ENCODE results near the gene UBR2. TPM values are rescaled to one million over a fixed set of nuclear protein-coding genes. Genes with fewer than 3 reads are reported as not detected.

UBR2 gene
- total RNA-seq, 5 donors from 2014 or later (not counting 1 experiment from before 2014, with no cell fraction given) = 41.1 to 47.6 (median 44.8) TPM

DNA sequence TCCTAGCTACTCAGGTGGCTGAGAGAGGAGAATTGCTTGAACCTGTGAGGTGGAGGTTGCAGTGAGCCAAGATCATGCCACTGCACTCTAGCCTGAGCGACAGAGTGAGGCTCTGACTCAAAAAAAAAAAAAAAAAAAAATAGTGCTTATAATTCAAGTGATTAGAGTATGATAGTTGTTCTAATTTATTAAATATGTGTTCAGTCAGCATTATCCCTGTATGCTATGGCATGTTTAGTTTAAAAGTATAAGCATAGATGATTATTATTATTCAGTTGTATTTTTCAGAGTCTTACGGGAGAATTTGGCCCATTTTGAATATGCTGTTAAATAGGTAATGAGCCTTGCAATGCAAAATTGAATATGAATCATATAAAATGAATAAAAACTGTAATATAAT, 64.8 kb downstream of the UBR2 start:
- ChIA-PET CTCF (interaction anchor here in 1 of 2 donors (0.7 kb wide), 1 partner anchor 231 kb away, joined by 4 read pairs; no protein-coding TSS in a partner anchor), POLR2A (interaction anchor here in 1 of 2 donors (0.7 kb wide), 1 partner anchor 132 kb away, joined by 10 read pairs; no protein-coding TSS in a partner anchor)
- no peaks in the 10 kb centered on the region for H3K4me1 ChIP-seq (ENCODE audit: control insufficient read depth in 1 of 2, extremely low read depth in 1 of 2, insufficient read depth in 2 of 2, low read length in 2 of 2)
- peaks cover 7 to 51% of the 10 kb centered on the region in 2 donors for H3K36me3 ChIP-seq (ENCODE audit: control insufficient read depth in 2 of 2, extremely low read depth in 1 of 2, insufficient read depth in 1 of 2, low read length in 1 of 2)
- Mint-ChIP-seq H3K27me3 (no peaks in the 10 kb centered on the region), H3K27ac (no peak overlapping the region), H3K4me3 (no peak overlapping the region), H3K4me1 (peaks cover 7 to 19% (median 19%) of the 10 kb centered on the region in 3 donors), H3K36me3 (peaks cover 37% of the 10 kb centered on the region), H3K9me3 (no peaks in the 10 kb centered on the region)
- 100% methylated on average over 1 of the region's 2 CpGs for WGBS (ENCODE audit: insufficient coverage)
- H3K4me3 ChIP-seq (ENCODE audit: control insufficient read depth in 1 of 2, extremely low read depth in 1 of 2, low read length in 1 of 2) = no peak overlapping the region
- ATAC-seq (replicated peaks in 1 of 4) (no peak), DNase-seq (no peak)
- H3K27me3 ChIP-seq (replicated peaks in 1 of 2; ENCODE audit: control insufficient read depth in 2 of 2, extremely low read depth in 1 of 2, insufficient read depth in 2 of 2, low read length in 1 of 2) = no peaks in the 10 kb centered on the region
- no peaks in the 10 kb centered on the region for H3K9me3 ChIP-seq
- no peak overlapping the region for H3K27ac ChIP-seq (ENCODE audit: low read length)

- CTCF ChIA-PET = interaction anchor here (0.6 to 0.9 kb wide), 2 partner anchors 55 to 425 kb away, joined by 3 read pairs; no protein-coding TSS in a partner anchor
Measured at GRCh38 chr6:42629845-42630244, 66.0 kb downstream of the UBR2 start.

GRCh38 chr6:42637681-42638080, 73.9 kb downstream of the UBR2 start:
- H3K9me3 Mint-ChIP-seq = no peaks in the 10 kb centered on the region
- no peak overlapping the region for H3K4me3 ChIP-seq (ENCODE audit: control insufficient read depth in 1 of 2, extremely low read depth in 1 of 2, low read length in 1 of 2)
- H3K27ac Mint-ChIP-seq = peak overlapping the region; percentile 40 to 50
- H3K4me3 Mint-ChIP-seq = no peak overlapping the region
- peaks cover 44% of the 10 kb centered on the region for H3K36me3 Mint-ChIP-seq
- no peak for ATAC-seq (replicated peaks in 1 of 4)
- H3K9me3 ChIP-seq = no peaks in the 10 kb centered on the region
- no peaks in the 10 kb centered on the region for H3K27me3 Mint-ChIP-seq
- H3K27ac ChIP-seq (ENCODE audit: low read length) = no peak overlapping the region
- DNase-seq = no peak
- CTCF ChIA-PET = interaction anchor here in 1 of 2 donors (0.7 kb wide), 1 partner anchor 12 kb away, joined by 3 read pairs; no protein-coding TSS in a partner anchor
- H3K27me3 ChIP-seq (replicated peaks in 1 of 2; ENCODE audit: control insufficient read depth in 2 of 2, extremely low read depth in 1 of 2, insufficient read depth in 2 of 2, low read length in 1 of 2) = no peaks in the 10 kb centered on the region
- H3K4me1 ChIP-seq (ENCODE audit: control insufficient read depth in 1 of 2, extremely low read depth in 1 of 2, insufficient read depth in 2 of 2, low read length in 2 of 2) = no peaks in the 10 kb centered on the region
- H3K36me3 ChIP-seq (ENCODE audit: control insufficient read depth in 2 of 2, extremely low read depth in 1 of 2, insufficient read depth in 1 of 2, low read length in 1 of 2) = peaks cover 0 to 77% of the 10 kb centered on the region in 2 donors
- peaks cover 5 to 20% (median 10%) of the 10 kb centered on the region in 3 donors for H3K4me1 Mint-ChIP-seq
- WGBS (ENCODE audit: insufficient coverage) = 50% methylated on average over 1 of the region's 3 CpGs
- POLR2A ChIA-PET = interaction anchor here in 1 of 2 donors (0.5 kb wide), 1 partner anchor 155 kb away, joined by 3 read pairs; no protein-coding TSS in a partner anchor

More at GRCh38 chr6:42629845-42630244, 66.0 kb downstream of the UBR2 start:
- Histone ChIP-seq H3K9me3 (no peaks in the 10 kb centered on the region), H3K27ac (ENCODE audit: low read length) (peak overlapping the region; percentile 44), H3K27me3 (replicated peaks in 1 of 2; ENCODE audit: control insufficient read depth in 2 of 2, extremely low read depth in 1 of 2, insufficient read depth in 2 of 2, low read length in 1 of 2) (no peaks in the 10 kb centered on the region), H3K36me3 (ENCODE audit: control insufficient read depth in 2 of 2, extremely low read depth in 1 of 2, insufficient read depth in 1 of 2, low read length in 1 of 2) (peaks cover 0 to 47% of the 10 kb centered on the region in 2 donors), H3K4me3 (ENCODE audit: control insufficient read depth in 1 of 2, extremely low read depth in 1 of 2, low read length in 1 of 2) (no peak overlapping the region), H3K4me1 (ENCODE audit: control insufficient read depth in 1 of 2, extremely low read depth in 1 of 2, insufficient read depth in 2 of 2, low read length in 2 of 2) (no peaks in the 10 kb centered on the region)
- peaks cover 29% of the 10 kb centered on the region for H3K36me3 Mint-ChIP-seq
- H3K27ac Mint-ChIP-seq = peak overlapping the region; percentile 80 to 81
- DNase-seq = no peak
- no peaks in the 10 kb centered on the region for H3K9me3 Mint-ChIP-seq
- H3K4me3 Mint-ChIP-seq = no peak overlapping the region
- POLR2A ChIA-PET = interaction anchor here (0.7 to 0.8 kb wide), 3 partner anchors 12 to 1249 kb away, joined by 3 to 8 read pairs (median 4); no protein-coding TSS in a partner anchor
- 80% methylated on average over 1 of the region's 5 CpGs for WGBS (ENCODE audit: insufficient coverage)
- peaks cover 0 to 16% (median 13%) of the 10 kb centered on the region in 3 donors for H3K4me1 Mint-ChIP-seq
- no peaks in the 10 kb centered on the region for H3K27me3 Mint-ChIP-seq
- no peak for ATAC-seq (replicated peaks in 1 of 4)

GRCh38 chr6:42642794-42643193, 79.0 kb downstream of the UBR2 start:
- Mint-ChIP-seq H3K9me3 (no peaks in the 10 kb centered on the region), H3K27me3 (no peaks in the 10 kb centered on the region), H3K27ac (peak overlapping the region in 1 of 2 donors; percentile 21), H3K4me1 (peaks cover 5 to 11% (median 6%) of the 10 kb centered on the region in 3 donors), H3K36me3 (peaks cover 52% of the 10 kb centered on the region), H3K4me3 (no peak overlapping the region)
- Histone ChIP-seq H3K36me3 (ENCODE audit: control insufficient read depth in 2 of 2, extremely low read depth in 1 of 2, insufficient read depth in 1 of 2, low read length in 1 of 2) (peaks cover 2 to 84% of the 10 kb centered on the region in 2 donors), H3K4me3 (ENCODE audit: control insufficient read depth in 1 of 2, extremely low read depth in 1 of 2, low read length in 1 of 2) (no peak overlapping the region), H3K27ac (ENCODE audit: low read length) (no peak overlapping the region), H3K27me3 (replicated peaks in 1 of 2; ENCODE audit: control insufficient read depth in 2 of 2, extremely low read depth in 1 of 2, insufficient read depth in 2 of 2, low read length in 1 of 2) (no peaks in the 10 kb centered on the region), H3K9me3 (no peaks in the 10 kb centered on the region), H3K4me1 (ENCODE audit: control insufficient read depth in 1 of 2, extremely low read depth in 1 of 2, insufficient read depth in 2 of 2, low read length in 2 of 2) (no peaks in the 10 kb centered on the region)
- ChIA-PET CTCF (no interaction called here), POLR2A (no interaction called here)
- ATAC-seq (replicated peaks in 1 of 4) (no peak), DNase-seq (no peak)
- WGBS (ENCODE audit: insufficient coverage) = 100% methylated on average over 3 of the region's 5 CpGs

DNA sequence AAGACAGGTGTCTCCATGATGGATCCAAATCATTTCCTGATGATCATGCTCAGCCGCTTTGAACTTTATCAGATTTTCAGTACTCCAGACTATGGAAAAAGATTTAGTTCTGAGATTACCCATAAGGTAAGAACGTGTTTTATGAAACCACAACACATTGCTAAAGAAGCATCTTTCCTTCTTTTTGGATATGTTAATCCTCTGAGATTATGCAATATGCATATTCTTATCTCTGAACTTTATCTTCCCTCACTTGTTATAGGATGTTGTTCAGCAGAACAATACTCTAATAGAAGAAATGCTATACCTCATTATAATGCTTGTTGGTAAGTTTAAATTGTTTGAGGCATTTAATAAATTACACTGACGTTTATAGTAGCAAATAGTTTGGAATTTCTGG, 80.4 kb downstream of the UBR2 start:
- Mint-ChIP-seq H3K27me3 (no peaks in the 10 kb centered on the region), H3K27ac (no peak overlapping the region), H3K4me1 (no peaks in the 10 kb centered on the region), H3K36me3 (peaks cover 47% of the 10 kb centered on the region), H3K9me3 (no peaks in the 10 kb centered on the region), H3K4me3 (no peak overlapping the region)
- ATAC-seq (replicated peaks in 1 of 4) = no peak
- no peaks in the 10 kb centered on the region for H3K4me1 ChIP-seq (ENCODE audit: control insufficient read depth in 1 of 2, extremely low read depth in 1 of 2, insufficient read depth in 2 of 2, low read length in 2 of 2)
- WGBS (ENCODE audit: insufficient coverage) = no CpG with 5 or more reads among the region's 3 CpGs
- ChIA-PET POLR2A (no interaction called here), CTCF (no interaction called here)
- H3K27me3 ChIP-seq (replicated peaks in 1 of 2; ENCODE audit: control insufficient read depth in 2 of 2, extremely low read depth in 1 of 2, insufficient read depth in 2 of 2, low read length in 1 of 2) = no peaks in the 10 kb centered on the region
- H3K9me3 ChIP-seq = no peaks in the 10 kb centered on the region
- DNase-seq = no peak
- H3K4me3 ChIP-seq (ENCODE audit: control insufficient read depth in 1 of 2, extremely low read depth in 1 of 2, low read length in 1 of 2) = no peak overlapping the region
- H3K36me3 ChIP-seq (ENCODE audit: control insufficient read depth in 2 of 2, extremely low read depth in 1 of 2, insufficient read depth in 1 of 2, low read length in 1 of 2) = peaks cover 2 to 84% of the 10 kb centered on the region in 2 donors
- no peak overlapping the region for H3K27ac ChIP-seq (ENCODE audit: low read length)

DNA sequence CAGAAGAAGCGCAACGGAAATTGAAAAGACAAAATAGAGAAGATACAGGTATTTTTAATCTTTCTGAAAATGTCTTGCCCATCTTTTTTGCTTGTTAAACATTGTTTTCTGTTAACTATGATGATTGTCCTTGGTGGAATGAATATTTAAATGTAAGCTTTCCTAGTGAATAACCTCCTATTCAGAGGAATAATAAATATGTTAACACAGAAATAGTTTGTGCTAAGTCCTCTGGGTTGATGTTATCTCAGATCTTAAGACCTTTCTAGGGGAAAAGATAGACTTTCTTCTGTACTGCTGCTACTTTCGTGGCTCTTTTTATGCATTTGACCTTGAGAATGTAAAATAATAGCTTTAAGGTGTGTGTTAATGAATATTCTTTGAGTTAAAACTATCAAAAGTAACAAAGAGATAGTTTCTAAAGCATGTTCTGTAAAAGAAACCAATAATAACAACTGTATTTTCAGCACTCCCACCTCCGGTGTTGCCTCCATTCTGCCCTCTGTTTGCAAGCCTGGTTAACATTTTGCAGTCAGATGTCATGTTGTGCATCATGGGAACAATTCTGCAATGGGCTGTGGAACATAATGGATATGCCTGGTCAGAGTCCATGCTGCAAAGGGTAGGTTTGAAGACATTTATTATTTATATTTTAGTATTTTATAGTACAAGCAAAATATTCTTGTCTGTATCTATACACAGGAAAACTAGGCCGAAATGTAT, 88.4 kb downstream of the UBR2 start:
- H3K27me3 Mint-ChIP-seq = no peaks in the 10 kb centered on the region
- no peak overlapping the region for H3K4me3 Mint-ChIP-seq
- H3K27ac ChIP-seq (ENCODE audit: low read length) = no peak overlapping the region
- peaks cover 41% of the 10 kb centered on the region for H3K36me3 Mint-ChIP-seq
- ChIA-PET CTCF (interaction anchor here in 1 of 2 donors (0.5 to 2.3 kb wide), 2 partner anchors 10 to 190 kb away, joined by 3 to 6 read pairs; no protein-coding TSS in a partner anchor), POLR2A (interaction anchor here in 1 of 2 donors (0.6 kb wide), 1 partner anchor 399 kb away, joined by 3 read pairs; no protein-coding TSS in a partner anchor)
- 100% methylated on average over 2 of the region's 5 CpGs for WGBS (ENCODE audit: insufficient coverage)
- no peaks in the 10 kb centered on the region for H3K9me3 Mint-ChIP-seq
- DNase-seq (no peak), ATAC-seq (replicated peaks in 1 of 4) (no peak)
- no peaks in the 10 kb centered on the region for H3K4me1 ChIP-seq (ENCODE audit: control insufficient read depth in 1 of 2, extremely low read depth in 1 of 2, insufficient read depth in 2 of 2, low read length in 2 of 2)
- H3K27ac Mint-ChIP-seq = no peak overlapping the region
- H3K4me3 ChIP-seq (ENCODE audit: control insufficient read depth in 1 of 2, extremely low read depth in 1 of 2, low read length in 1 of 2) = no peak overlapping the region
- peaks cover 0 to 79% of the 10 kb centered on the region in 2 donors for H3K36me3 ChIP-seq (ENCODE audit: control insufficient read depth in 2 of 2, extremely low read depth in 1 of 2, insufficient read depth in 1 of 2, low read length in 1 of 2)
- no peaks in the 10 kb centered on the region for H3K4me1 Mint-ChIP-seq
- H3K9me3 ChIP-seq = no peaks in the 10 kb centered on the region
- H3K27me3 ChIP-seq (replicated peaks in 1 of 2; ENCODE audit: control insufficient read depth in 2 of 2, extremely low read depth in 1 of 2, insufficient read depth in 2 of 2, low read length in 1 of 2) = no peaks in the 10 kb centered on the region
